ENCODE results near the gene IGFLR1. TPM values are rescaled to one million over a fixed set of nuclear protein-coding genes. Genes with fewer than 3 reads are reported as not detected.

IGFLR1 gene
- total and polyA plus RNA-seq, 2 of the 4 experiments (the other 2 are of a cell fraction), result 0.72 to 2.7 TPM

DNA sequence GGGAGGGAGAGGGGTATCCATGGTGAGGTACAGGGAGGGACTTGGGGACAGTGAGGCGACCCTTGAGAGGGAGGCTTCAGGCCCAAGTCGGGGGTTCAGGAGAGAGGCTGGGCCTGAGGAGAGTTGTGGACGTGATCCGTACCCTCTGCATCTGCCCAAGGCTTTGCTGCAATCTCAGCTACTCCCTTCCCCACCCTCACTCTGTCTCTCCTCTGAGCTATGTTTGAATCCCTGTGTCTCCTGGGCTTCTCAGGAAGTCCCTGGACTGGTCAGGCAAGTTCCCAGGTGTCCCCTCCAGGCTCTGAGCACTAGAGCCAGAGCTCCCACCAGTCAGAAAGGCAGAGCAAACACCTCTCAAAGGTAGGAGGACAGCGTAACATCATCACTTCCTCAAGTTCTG is 7.9 kb upstream of the IGFLR1 start (continued):
- TF ChIP-seq ELK1 (IDR thresholded peaks at IDR 0.05; ENCODE audit: borderline replicate concordance, low read depth, low read length) (no peak), FOS (IDR thresholded peaks at IDR 0.05; ENCODE audit: low read depth, low read length) (no peak), MXI1 (IDR thresholded peaks at IDR 0.05; ENCODE audit: borderline replicate concordance, low read depth, low read length) (no peak), CEBPB (IDR thresholded peaks at IDR 0.05; ENCODE audit: low read depth, low read length) (no peak), SMC3 (IDR thresholded peaks at IDR 0.05; ENCODE audit: low read depth, low read length) (no peak)
